Mucosa of descending colon (tissue), 3 donors: ENCODE data around the gene RBM7. TPM values are rescaled to one million over a fixed set of nuclear protein-coding genes. Genes with fewer than 3 reads are reported as not detected.

Experiments
- ATAC-seq: fragments of 200-7000 bp; cut with Tn5 transposase; one replicate; pipeline ENCODE4 v1.9.1; 2020; ENCODE audit warnings: mild to moderate bottlenecking, moderate library complexity
- DNase-seq, 3 donors: peaks; one replicate each; pipeline ENCODE4 v3.0.0-alpha.2; 2020
- H3K36me3 ChIP-seq: fragments of 200-600 bp; one replicate; pipeline ENCODE4 v1.8.0; 2021; ENCODE audit warnings: low read depth, mild to moderate bottlenecking
- H3K4me1 ChIP-seq: fragments of 200-600 bp; one replicate; pipeline ENCODE4 v1.8.0; 2021; ENCODE audit warnings: low read depth, mild to moderate bottlenecking
- H3K4me3 ChIP-seq: fragments of 200-600 bp; one replicate; pipeline ENCODE4 v1.8.0; 2021; ENCODE audit warnings: mild to moderate bottlenecking
- H3K9me3 ChIP-seq: fragments of 200-600 bp; one replicate; pipeline ENCODE4 v1.8.0; 2021; ENCODE audit warnings: mild to moderate bottlenecking
- CTCF ChIP-seq: fragments of 200-600 bp; IDR thresholded peaks from one replicate; pipeline ENCODE4 v1.8.0; 2022; ENCODE audit warnings: antibody characterized with exemption, mild to moderate bottlenecking
- intact Hi-C, 2 donors: fragments of 100-400 bp; cut with DNase I in 1 of 2; cut with micrococcal nuclease in 1 of 2; formaldehyde crosslinking; loops; one replicate each; pipeline versions ENCODE4 v1.11.0 to v1.11.1; 2022; cut with DNase I, micrococcal nuclease
- total RNA-seq, 3 donors: library from RNA; stranded (reverse); fragmentation: NEBNext Ultra II Directional in 2 of 3; extraction: Animal tissue kit (Norgen Biotek cat#: 25700) in 2 of 3; gene quantifications; one replicate each; pipeline versions ENCODE4 v1.2.1 to v1.2.4, GENCODE V29; 2021 to 2023
- donor health status: DM: no; HTN: no; CAD: no; lungs with moderate emphysema.
- donor health status: DM: no; HTN: no; CAD: no.
- donor health status: DM: no; HTN: yes; CAD: no.

RBM7 gene
- total RNA-seq, 3 donors from 2014 or later, result 29.0 to 35.5 (median 33.6) TPM

DNA sequence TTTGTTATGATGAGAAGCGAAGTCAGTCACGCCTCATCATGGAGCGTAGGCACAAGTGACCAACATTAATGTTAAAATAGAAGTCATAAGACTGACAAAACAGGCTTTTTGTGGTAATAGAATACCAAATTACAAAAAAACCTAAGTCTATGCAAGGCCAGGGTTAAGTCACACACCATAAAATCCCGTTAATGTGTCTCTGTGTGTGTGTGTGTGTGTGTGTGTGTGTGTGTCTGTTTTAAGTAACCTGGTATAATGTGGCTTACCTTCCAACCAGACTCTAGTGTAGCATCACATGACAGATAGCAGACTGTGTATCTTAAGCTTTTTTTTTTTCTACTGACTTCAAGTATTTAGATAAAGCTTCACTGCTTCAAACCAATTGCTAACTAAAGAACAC, 38.1 kb upstream of the RBM7 start:
- ATAC-seq, result no peak
- Histone ChIP-seq H3K36me3 (no peaks in the 10 kb centered on the region), H3K4me3 (no peak overlapping the region), H3K4me1 (no peaks in the 10 kb centered on the region), H3K9me3 (no peaks in the 10 kb centered on the region)
- intact Hi-C loops, result no loop called here
- no peak for TF ChIP-seq CTCF
- DNase-seq, result no peak

- H3K9me3 ChIP-seq, result no peaks in the 10 kb centered on the region
- DNase-seq (no peak), ATAC-seq (no peak)
- no peaks in the 10 kb centered on the region for H3K36me3 ChIP-seq
- no peak for TF ChIP-seq CTCF
- no peaks in the 10 kb centered on the region for H3K4me1 ChIP-seq
- no peak overlapping the region for H3K4me3 ChIP-seq
- intact Hi-C loops, result no loop called here
Measured at GRCh38 chr11:114362958-114363357, 37.5 kb upstream of the RBM7 start.

- Histone ChIP-seq H3K4me3 (no peak overlapping the region), H3K4me1 (no peaks in the 10 kb centered on the region), H3K9me3 (no peaks in the 10 kb centered on the region), H3K36me3 (no peaks in the 10 kb centered on the region)
- ATAC-seq, result no peak
- no peak for DNase-seq
- TF ChIP-seq CTCF, result no peak
- intact Hi-C loops, result no loop called here
Measured at GRCh38 chr11:114366331-114367243, 33.9 kb upstream of the RBM7 start.

- no peak for DNase-seq
- ATAC-seq, result no peak
- no peak overlapping the region for H3K4me3 ChIP-seq
- intact Hi-C loops, result no loop called here
- H3K9me3 ChIP-seq, result no peaks in the 10 kb centered on the region
- no peaks in the 10 kb centered on the region for H3K36me3 ChIP-seq
- H3K4me1 ChIP-seq, result no peaks in the 10 kb centered on the region
- no peak for TF ChIP-seq CTCF
Measured at GRCh38 chr11:114367244-114367957, 33.1 kb upstream of the RBM7 start.

DNA sequence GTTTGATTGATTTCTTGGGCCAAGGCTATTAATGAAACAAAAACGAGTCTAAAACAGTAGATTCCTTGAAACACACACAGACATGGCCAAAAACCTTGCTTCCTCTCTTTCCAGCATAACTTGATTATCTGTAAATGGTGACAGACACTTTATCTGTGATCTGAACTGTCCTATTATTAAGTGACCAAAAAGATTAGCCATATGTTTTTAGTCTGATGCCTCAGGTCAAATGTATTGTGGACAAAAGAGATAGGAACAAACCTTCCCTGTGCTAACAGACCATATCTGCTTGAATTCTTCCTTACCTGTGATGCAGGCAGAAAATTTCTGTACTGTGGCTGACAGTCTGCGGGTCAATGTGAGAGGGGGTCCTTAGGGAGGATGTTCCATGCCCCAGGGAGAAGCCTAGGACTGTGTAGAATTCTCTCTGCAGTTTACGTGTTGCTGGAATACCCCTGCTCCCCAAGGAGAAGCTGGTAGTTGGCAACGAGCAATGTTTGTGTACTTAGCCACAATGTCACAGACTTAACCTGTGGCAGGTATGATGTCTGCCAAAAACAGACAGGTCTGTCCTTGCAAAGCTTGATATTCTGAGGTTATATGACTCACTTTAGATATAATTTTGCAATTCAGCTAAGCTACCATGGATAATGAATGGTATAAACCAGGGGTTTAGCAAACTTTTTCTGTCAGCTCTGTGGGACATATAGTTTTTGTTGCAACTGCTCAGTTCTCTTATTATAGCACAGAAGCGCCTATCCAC, 31.4 kb upstream of the RBM7 start:
- no peak for TF ChIP-seq CTCF
- intact Hi-C loops, result no loop called here
- DNase-seq, result no peak
- Histone ChIP-seq H3K4me1 (no peaks in the 10 kb centered on the region), H3K4me3 (no peak overlapping the region), H3K9me3 (no peaks in the 10 kb centered on the region), H3K36me3 (no peaks in the 10 kb centered on the region)
- ATAC-seq, result no peak
